GM12891 (cell line): ENCODE measurements around the gene KSR1.

Experiments
- POLR2A ChIP-seq: IDR thresholded peaks from 2 replicates; pipeline ENCODE4 v1.6.1; 2011; ENCODE audit warnings: low read depth, low read length, control low read depth
- POLR2AphosphoS5 ChIP-seq: IDR thresholded peaks from 2 replicates; pipeline ENCODE4 v1.6.1; 2011; ENCODE audit warnings: low read depth, low read length, control low read depth
- POU2F2 ChIP-seq: IDR thresholded peaks from 2 replicates; pipeline ENCODE4 v1.6.1; 2011; ENCODE audit warnings: low read depth, mild to moderate bottlenecking, control low read depth, low read length, moderate library complexity
- TAF1 ChIP-seq: IDR thresholded peaks from 2 replicates; pipeline ENCODE4 v1.6.1; 2011; ENCODE audit warnings: low read depth, low read length, control low read depth

DNA sequence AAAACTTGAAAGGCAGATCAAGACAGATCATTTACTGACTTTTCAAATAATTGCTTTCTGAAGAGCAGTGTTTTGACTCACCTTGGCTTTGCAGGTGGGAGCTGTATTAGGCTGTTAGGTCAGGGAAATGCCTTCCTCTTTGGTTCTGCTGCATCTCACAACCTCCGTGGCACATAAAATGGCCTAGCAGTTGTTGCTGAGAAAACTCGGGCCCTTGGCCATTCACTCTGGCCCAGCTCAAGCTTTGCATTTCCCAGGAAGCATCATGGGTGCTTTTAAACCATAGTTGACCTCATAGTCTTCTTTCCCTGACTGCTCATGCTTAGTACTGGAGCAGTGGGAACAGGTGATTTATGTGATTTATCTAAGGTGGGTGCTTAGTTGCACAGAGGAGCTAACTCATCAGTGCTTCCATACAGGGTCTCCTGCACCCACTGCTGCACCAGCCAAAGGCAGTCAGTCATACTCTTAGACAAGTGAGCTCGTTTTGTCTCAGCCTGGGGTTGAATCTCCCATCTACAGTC lies 83.6 kb downstream of the KSR1 start:
- TF ChIP-seq POLR2A (no peak), POLR2AphosphoS5 (no peak), POU2F2 (no peak), TAF1 (no peak)
